ENCODE data around the gene EXOC3. TPM values are rescaled to one million over a fixed set of nuclear protein-coding genes. Genes with fewer than 3 reads are reported as not detected.

The EXOC3 gene
- total and polyA plus RNA-seq, 2 of the 8 experiments (the other 6 are each of a cell fraction or from before 2014, with no cell fraction given): 14.4 to 30.0 TPM

- FAIRE-seq (no peak), DNase-seq (ENCODE audit: low read depth in 1 of 2, low spot score in 2 of 2) (no peak)
- Histone ChIP-seq H3K23ac (ENCODE audit: insufficient read length) (no peak overlapping the region), H3K4me3 (ENCODE audit: extremely low read depth in 1 of 4, insufficient read depth in 2 of 4, low read depth in 3 of 4, low read length in 4 of 4) (no peak overlapping the region), H3K9ac (replicated peaks in 1 of 4; ENCODE audit: extremely low read depth in 1 of 4, low read depth in 3 of 4, low read length in 3 of 4) (no peak overlapping the region), H3K36me3 (ENCODE audit: control insufficient read depth in 2 of 4, insufficient read depth in 4 of 4, low read length in 3 of 4) (no peaks in the 10 kb centered on the region), H4K20me1 (replicated peaks in 1 of 2; ENCODE audit: control insufficient read depth in 1 of 2, insufficient read depth in 2 of 2, low read length in 2 of 2) (peaks cover 0 to 4% of the 10 kb centered on the region in 2 experiments), H2BK15ac (ENCODE audit: low read length) (no peak overlapping the region), H4K8ac (ENCODE audit: extremely low read depth, insufficient read depth, low read length) (no peak overlapping the region), H3K4me2 (ENCODE audit: insufficient read depth in 1 of 2, low read depth in 2 of 2, low read length in 2 of 2) (no peak overlapping the region), H2BK12ac (ENCODE audit: low read depth, low read length) (no peak overlapping the region), H3K18ac (ENCODE audit: extremely low read depth, low read length) (no peak overlapping the region), H4K91ac (replicated peaks; ENCODE audit: insufficient read length, low read length) (no peak overlapping the region), H3K79me2 (ENCODE audit: control insufficient read depth in 1 of 2, insufficient read depth in 2 of 2, low read length in 2 of 2) (no peaks in the 10 kb centered on the region), H3K4me1 (replicated peaks in 1 of 4; ENCODE audit: control insufficient read depth in 3 of 4, insufficient read depth in 4 of 4, low read length in 3 of 4) (peaks cover 0 to 6% (median 0%) of the 10 kb centered on the region in 4 experiments; a peak in 1 of 7 replicates), H3K14ac (ENCODE audit: insufficient read length) (no peak overlapping the region), H4K5ac (ENCODE audit: insufficient read length, low read depth, low read length) (no peak overlapping the region), H3K27me3 (replicated peaks in 1 of 4; ENCODE audit: control insufficient read depth in 3 of 4, extremely low read depth in 1 of 4, insufficient read depth in 3 of 4, low read length in 3 of 4) (no peaks in the 10 kb centered on the region), H3K27ac (ENCODE audit: low read depth, low read length) (no peak overlapping the region), H3K4ac (replicated peaks; ENCODE audit: insufficient read length, low read depth, low read length) (no peak overlapping the region), H2BK5ac (ENCODE audit: low read depth, low read length) (no peak overlapping the region), H2AK5ac (ENCODE audit: low read depth, low read length) (no peak overlapping the region), H3K56ac (replicated peaks; ENCODE audit: insufficient read length, low read depth, low read length) (no peak overlapping the region), H3K9me3 (ENCODE audit: insufficient read depth in 2 of 2, low read depth in 1 of 2, low read length in 1 of 2) (no peaks in the 10 kb centered on the region), H2BK120ac (replicated peaks; ENCODE audit: low read depth, low read length) (no peak overlapping the region), H2BK20ac (ENCODE audit: low read length) (no peak overlapping the region), H3K79me1 (ENCODE audit: low read depth, low read length) (no peaks in the 10 kb centered on the region), H3K23me2 (ENCODE audit: low read depth, low read length) (peaks cover 9% of the 10 kb centered on the region; the same call in 1 of the 2 replicates), H2AFZ (ENCODE audit: low read length) (no peak overlapping the region)
- ChIA-PET POLR2A (ENCODE audit: partially characterized antibody) (interaction anchor here (0.8 kb wide), 1 partner anchor 23 kb away, joined by 3 read pairs; no protein-coding TSS in a partner anchor), CTCF (ENCODE audit: partially characterized antibody) (interaction anchor here (1.2 kb wide), 1 partner anchor 84 kb away, joined by 4 read pairs; no protein-coding TSS in a partner anchor)
- TF ChIP-seq KDM1A (IDR thresholded peaks at IDR 0.05; ENCODE audit: borderline replicate concordance, low read length) (no peak), EGR1 (IDR thresholded peaks at IDR 0.05; ENCODE audit: borderline replicate concordance, low read depth, low read length) (no peak), EP300 (IDR thresholded peaks at IDR 0.05; ENCODE audit: borderline replicate concordance in 1 of 2, low read depth in 2 of 2, low read length in 2 of 2) (no peak), BACH1 (IDR thresholded peaks at IDR 0.05; ENCODE audit: low read length) (no peak), EZH2 (IDR thresholded peaks at IDR 0.05; ENCODE audit: low read depth, low read length, severe bottlenecking) (no peak), MAFK (IDR thresholded peaks at IDR 0.05; ENCODE audit: low read depth, low read length) (no peak), TCF12 (IDR thresholded peaks at IDR 0.05; ENCODE audit: low read depth, low read length) (no peak)
- TF ChIP-seq, protein P1, sequence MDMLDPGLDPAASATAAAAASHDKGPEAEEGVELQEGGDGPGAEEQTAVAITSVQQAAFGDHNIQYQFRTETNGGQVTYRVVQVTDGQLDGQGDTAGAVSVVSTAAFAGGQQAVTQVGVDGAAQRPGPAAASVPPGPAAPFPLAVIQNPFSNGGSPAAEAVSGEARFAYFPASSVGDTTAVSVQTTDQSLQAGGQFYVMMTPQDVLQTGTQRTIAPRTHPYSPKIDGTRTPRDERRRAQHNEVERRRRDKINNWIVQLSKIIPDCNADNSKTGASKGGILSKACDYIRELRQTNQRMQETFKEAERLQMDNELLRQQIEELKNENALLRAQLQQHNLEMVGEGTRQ (IDR thresholded peaks at IDR 0.05; ENCODE audit: low read length): no peak
- WGBS, 2 experiments (ENCODE audit: extremely low coverage in 1 of 2, insufficient coverage in 1 of 2, insufficient read length in 1 of 2, insufficient replicate concordance in 2 of 2, low coverage in 1 of 2, low lambda C conversion rate in 2 of 2, missing lambda C conversion rate in 1 of 2): 94% methylated on average over 10 of the region's 13 CpGs; no CpG with 5 or more reads in 1 of the 2 experiments
Observed at GRCh38 chr5:421901-422300, 21.1 kb upstream of the EXOC3 start.
